Measurements from ENCODE around the gene F12.
A peak's percentile ranks its signal among the peaks of the same experiment; 100 is the strongest.

The F12 gene

DNA sequence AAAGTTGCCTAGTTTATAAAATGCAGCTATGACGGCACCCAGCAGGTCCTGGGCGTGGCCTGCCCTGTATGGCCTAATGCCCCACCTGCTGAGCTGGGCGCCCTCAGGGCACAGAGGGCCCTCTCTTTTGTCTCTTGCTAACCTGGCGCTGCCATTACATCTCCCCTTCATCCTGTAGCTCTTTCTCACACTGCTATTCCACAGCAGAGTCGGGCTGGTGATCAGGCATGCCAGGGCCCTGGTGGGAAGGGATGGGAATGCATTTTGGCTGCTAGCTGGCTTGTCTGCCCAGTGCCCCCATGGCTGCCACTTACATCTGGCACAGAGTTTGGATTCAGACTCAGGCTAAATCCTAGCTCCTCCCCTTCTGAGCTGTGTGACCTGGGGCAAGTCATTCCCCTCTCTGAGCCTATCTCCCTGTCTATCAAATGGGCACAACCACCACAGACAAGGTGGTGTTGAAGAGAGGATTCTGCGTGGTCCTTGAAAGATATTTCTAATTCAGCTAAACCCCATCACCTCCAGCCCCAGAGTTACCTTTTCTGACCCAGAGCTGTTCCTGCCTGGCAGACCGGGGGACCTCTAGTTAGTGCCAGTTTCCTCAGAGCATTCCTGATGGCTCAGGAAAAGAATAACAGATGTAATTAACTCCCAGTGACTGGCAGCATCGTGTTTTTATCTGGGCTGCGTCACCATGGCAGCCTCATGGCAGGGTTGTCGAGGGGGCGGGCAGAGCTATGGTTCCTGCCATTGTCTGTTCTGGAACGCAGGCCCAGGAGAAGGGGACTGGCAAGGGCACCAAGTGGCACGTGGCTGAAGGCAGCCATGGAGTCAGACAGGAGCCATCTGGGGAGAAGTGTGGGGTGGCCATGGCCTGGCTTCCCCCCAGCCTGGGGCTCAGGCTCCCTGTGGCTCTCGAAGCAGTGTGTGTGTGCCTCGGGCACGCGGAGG lies 43.6 kb upstream of the F12 start:
- H3K4me3 ChIP-seq (ENCODE audit: low read length in 2 of 2) = no peak overlapping the region
- no peak overlapping the region for H3K27ac ChIP-seq (ENCODE audit: low read length)
- no peaks in the 10 kb centered on the region for H3K36me3 ChIP-seq (ENCODE audit: control insufficient read depth in 2 of 2, insufficient read depth in 2 of 2, low read length in 2 of 2)
- H3K9ac ChIP-seq (ENCODE audit: low read length in 2 of 2) = no peak overlapping the region
- H3K27me3 ChIP-seq (ENCODE audit: control insufficient read depth in 1 of 2, insufficient read depth in 2 of 2, low read length in 2 of 2) = peaks cover 9 to 31% of the 10 kb centered on the region in 2 donors
- H3K9me3 ChIP-seq (ENCODE audit: control insufficient read depth in 2 of 2, low read length in 2 of 2) = no peaks in the 10 kb centered on the region
- H3K4me1 ChIP-seq (ENCODE audit: control insufficient read depth, insufficient read depth, low read length) = peaks cover 42% of the 10 kb centered on the region

GRCh38 chr5:177450667-177451424 lies 41.5 kb upstream of the F12 start:
- H3K36me3 ChIP-seq (ENCODE audit: control insufficient read depth in 2 of 2, insufficient read depth in 2 of 2, low read length in 2 of 2) = no peaks in the 10 kb centered on the region
- H3K9ac ChIP-seq (ENCODE audit: low read length in 2 of 2) = no peak overlapping the region
- peaks cover 43% of the 10 kb centered on the region for H3K4me1 ChIP-seq (ENCODE audit: control insufficient read depth, insufficient read depth, low read length)
- no peaks in the 10 kb centered on the region for H3K9me3 ChIP-seq (ENCODE audit: control insufficient read depth in 2 of 2, low read length in 2 of 2)
- no peak overlapping the region for H3K27ac ChIP-seq (ENCODE audit: low read length)
- no peak overlapping the region for H3K4me3 ChIP-seq (ENCODE audit: low read length in 2 of 2)
- peaks cover 12 to 35% of the 10 kb centered on the region in 2 donors for H3K27me3 ChIP-seq (ENCODE audit: control insufficient read depth in 1 of 2, insufficient read depth in 2 of 2, low read length in 2 of 2)

- no peak overlapping the region for H3K9ac ChIP-seq (ENCODE audit: low read length in 2 of 2)
- peaks cover 31% of the 10 kb centered on the region for H3K4me1 ChIP-seq (ENCODE audit: control insufficient read depth, insufficient read depth, low read length)
- H3K4me3 ChIP-seq (ENCODE audit: low read length in 2 of 2) = no peak overlapping the region
- no peaks in the 10 kb centered on the region for H3K36me3 ChIP-seq (ENCODE audit: control insufficient read depth in 2 of 2, insufficient read depth in 2 of 2, low read length in 2 of 2)
- H3K27ac ChIP-seq (ENCODE audit: low read length) = no peak overlapping the region
- no peaks in the 10 kb centered on the region for H3K9me3 ChIP-seq (ENCODE audit: control insufficient read depth in 2 of 2, low read length in 2 of 2)
- H3K27me3 ChIP-seq (ENCODE audit: control insufficient read depth in 1 of 2, insufficient read depth in 2 of 2, low read length in 2 of 2) = peaks cover 12 to 35% of the 10 kb centered on the region in 2 donors
Observed at GRCh38 chr5:177449140-177450061, 40.0 kb upstream of the F12 start.

GRCh38 chr5:177448244-177448950 lies 39.0 kb upstream of the F12 start:
- no peak overlapping the region for H3K4me3 ChIP-seq (ENCODE audit: low read length in 2 of 2)
- no peaks in the 10 kb centered on the region for H3K9me3 ChIP-seq (ENCODE audit: control insufficient read depth in 2 of 2, low read length in 2 of 2)
- peaks cover 22% of the 10 kb centered on the region for H3K4me1 ChIP-seq (ENCODE audit: control insufficient read depth, insufficient read depth, low read length)
- H3K27me3 ChIP-seq (ENCODE audit: control insufficient read depth in 1 of 2, insufficient read depth in 2 of 2, low read length in 2 of 2) = peaks cover 12 to 31% of the 10 kb centered on the region in 2 donors
- no peaks in the 10 kb centered on the region for H3K36me3 ChIP-seq (ENCODE audit: control insufficient read depth in 2 of 2, insufficient read depth in 2 of 2, low read length in 2 of 2)
- no peak overlapping the region for H3K9ac ChIP-seq (ENCODE audit: low read length in 2 of 2)
- H3K27ac ChIP-seq (ENCODE audit: low read length) = no peak overlapping the region

DNA sequence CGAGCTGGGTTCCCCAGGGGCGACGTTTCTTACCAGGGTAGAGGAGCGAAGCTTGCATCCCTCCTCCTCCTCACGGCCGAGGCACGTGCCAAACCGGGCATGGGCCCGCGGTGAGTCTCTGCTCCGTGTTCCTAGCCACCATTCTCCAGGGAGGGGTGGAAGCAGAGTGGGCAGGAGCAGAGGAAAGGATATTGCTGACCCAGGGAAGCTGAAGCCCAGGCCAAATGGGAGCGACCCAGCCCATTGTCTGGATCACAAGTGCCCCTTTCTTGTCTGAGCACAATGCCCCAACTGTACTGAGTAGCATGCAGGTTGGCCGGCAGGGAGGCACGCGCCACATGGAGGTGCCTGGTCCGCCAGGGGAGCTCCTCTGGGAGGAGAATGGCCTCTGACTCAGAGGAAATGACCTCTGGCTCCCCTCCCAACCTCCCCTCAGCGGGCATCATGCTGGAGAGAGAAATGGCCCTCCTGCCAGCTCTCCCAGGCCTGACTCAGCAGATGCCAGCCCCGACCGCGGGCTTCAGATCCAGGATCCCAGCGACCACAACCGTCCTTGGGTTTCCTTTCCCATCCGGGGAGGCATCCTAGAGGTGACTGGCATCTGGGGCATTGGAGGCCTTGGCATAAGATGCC lies 38.4 kb upstream of the F12 start:
- Histone ChIP-seq H3K27me3 (ENCODE audit: control insufficient read depth in 1 of 2, insufficient read depth in 2 of 2, low read length in 2 of 2) (peaks cover 12 to 28% of the 10 kb centered on the region in 2 donors), H3K9me3 (ENCODE audit: control insufficient read depth in 2 of 2, low read length in 2 of 2) (no peaks in the 10 kb centered on the region), H3K36me3 (ENCODE audit: control insufficient read depth in 2 of 2, insufficient read depth in 2 of 2, low read length in 2 of 2) (no peaks in the 10 kb centered on the region), H3K4me3 (ENCODE audit: low read length in 2 of 2) (peak overlapping the region in 1 of 2 donors; percentile 29), H3K27ac (ENCODE audit: low read length) (no peak overlapping the region), H3K9ac (ENCODE audit: low read length in 2 of 2) (no peak overlapping the region), H3K4me1 (ENCODE audit: control insufficient read depth, insufficient read depth, low read length) (peaks cover 21% of the 10 kb centered on the region)

- H3K27me3 ChIP-seq (ENCODE audit: control insufficient read depth in 1 of 2, insufficient read depth in 2 of 2, low read length in 2 of 2) = peaks cover 11 to 28% of the 10 kb centered on the region in 2 donors
- peak overlapping the region; percentile 31 to 79 for H3K4me3 ChIP-seq (ENCODE audit: low read length in 2 of 2)
- H3K27ac ChIP-seq (ENCODE audit: low read length) = no peak overlapping the region
- no peaks in the 10 kb centered on the region for H3K36me3 ChIP-seq (ENCODE audit: control insufficient read depth in 2 of 2, insufficient read depth in 2 of 2, low read length in 2 of 2)
- H3K9ac ChIP-seq (ENCODE audit: low read length in 2 of 2) = no peak overlapping the region
- H3K4me1 ChIP-seq (ENCODE audit: control insufficient read depth, insufficient read depth, low read length) = peaks cover 21% of the 10 kb centered on the region
- H3K9me3 ChIP-seq (ENCODE audit: control insufficient read depth in 2 of 2, low read length in 2 of 2) = no peaks in the 10 kb centered on the region
Observed at GRCh38 chr5:177447066-177447610, 37.8 kb upstream of the F12 start.

DNA sequence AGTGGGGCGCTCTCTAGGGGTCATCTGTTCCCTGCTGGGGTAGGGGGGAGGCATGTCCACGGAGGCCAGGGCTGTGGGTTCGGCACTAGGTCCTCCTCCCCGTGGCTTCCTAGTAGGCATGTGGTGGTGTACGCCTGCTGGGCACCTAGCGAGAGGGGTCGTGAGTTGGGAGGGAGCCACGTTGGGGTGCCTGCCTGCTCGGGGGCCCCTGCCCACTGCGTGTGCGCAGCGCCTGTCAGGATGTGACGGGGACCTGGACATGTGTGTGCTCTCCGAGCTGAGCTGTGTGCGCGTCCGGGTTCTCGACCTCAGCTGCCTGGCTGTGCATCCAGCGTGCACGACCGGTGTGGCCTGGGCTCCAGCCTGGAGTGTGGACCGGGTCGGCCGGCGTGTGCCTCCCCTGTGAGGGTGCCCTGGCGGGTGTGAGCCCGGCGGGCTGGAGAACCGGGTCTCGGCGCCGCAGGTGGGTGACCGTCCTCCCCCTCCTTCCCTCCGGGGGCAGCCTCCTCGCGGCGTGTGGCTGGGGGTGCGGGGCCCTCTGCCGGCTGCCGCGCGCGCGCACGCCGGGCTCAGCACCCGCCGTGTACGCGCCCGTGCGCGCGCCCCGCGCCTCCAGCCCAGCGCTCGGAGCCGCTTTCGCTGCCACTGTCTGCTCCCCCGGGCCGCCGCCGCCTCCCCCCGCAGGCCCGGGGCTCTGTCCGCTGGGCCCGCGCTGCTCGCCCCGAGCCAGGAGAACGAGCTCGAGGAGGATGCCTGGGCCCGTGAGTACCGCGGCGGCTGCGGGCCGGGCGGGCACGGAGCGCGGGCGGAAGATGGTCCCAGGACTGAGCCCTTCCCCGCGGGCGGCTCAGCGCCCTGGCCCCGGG lies 37.1 kb upstream of the F12 start, which contains the start of gene PRR7:
Gene PRR7, plus strand, starts transcription at position 615 of the 866 bp plus-strand sequence. CDS start 8,254 bp downstream, outside the sequence.
- Histone ChIP-seq H3K27ac (ENCODE audit: low read length) (no peak within 1 kb of the TSS), H3K9ac (ENCODE audit: low read length in 2 of 2) (no peak within 1 kb of the TSS), H3K4me1 (ENCODE audit: control insufficient read depth, insufficient read depth, low read length) (peaks cover 21% of the 10 kb centered on the region), H3K9me3 (ENCODE audit: control insufficient read depth in 2 of 2, low read length in 2 of 2) (no peaks in the 10 kb centered on the region), H3K36me3 (ENCODE audit: control insufficient read depth in 2 of 2, insufficient read depth in 2 of 2, low read length in 2 of 2) (no peaks in the 10 kb centered on the region), H3K4me3 (ENCODE audit: low read length in 2 of 2) (peak within 1 kb of the TSS; percentile 52 to 79), H3K27me3 (ENCODE audit: control insufficient read depth in 1 of 2, insufficient read depth in 2 of 2, low read length in 2 of 2) (peaks cover 10 to 28% of the 10 kb centered on the region in 2 donors)

- Histone ChIP-seq H3K27ac (ENCODE audit: low read length) (no peak overlapping the region), H3K27me3 (ENCODE audit: control insufficient read depth in 1 of 2, insufficient read depth in 2 of 2, low read length in 2 of 2) (peaks cover 8 to 28% of the 10 kb centered on the region in 2 donors), H3K36me3 (ENCODE audit: control insufficient read depth in 2 of 2, insufficient read depth in 2 of 2, low read length in 2 of 2) (no peaks in the 10 kb centered on the region), H3K4me1 (ENCODE audit: control insufficient read depth, insufficient read depth, low read length) (peaks cover 21% of the 10 kb centered on the region), H3K9me3 (ENCODE audit: control insufficient read depth in 2 of 2, low read length in 2 of 2) (no peaks in the 10 kb centered on the region), H3K4me3 (ENCODE audit: low read length in 2 of 2) (peak overlapping the region; percentile 52 to 79), H3K9ac (ENCODE audit: low read length in 2 of 2) (no peak overlapping the region)
Observed at GRCh38 chr5:177445917-177446199, 36.5 kb upstream of the F12 start.
